Subcutaneous abdominal adipose tissue (tissue), 5 donors: ENCODE data around the gene IQGAP1.
A peak's percentile ranks its signal among the peaks of the same experiment; 100 is the strongest.

Experiments used
- H3K27ac ChIP-seq: one replicate; pipeline ENCODE4 v1.7.0; 2013; ENCODE audit warnings: low read depth, mild to moderate bottlenecking, inconsistent platforms, low read length, moderate library complexity
- H3K27me3 ChIP-seq, 5 donors: one replicate each; pipeline ENCODE4 v1.7.0; 2013; ENCODE audit warnings: low read length in 5 of 5, inconsistent platforms in 1 of 5; ENCODE audit not compliant: control insufficient read depth in 5 of 5, insufficient read depth in 4 of 5
- H3K36me3 ChIP-seq, 5 donors: one replicate each; pipeline ENCODE4 v1.7.0; 2013; ENCODE audit warnings: low read length in 5 of 5; ENCODE audit not compliant: control insufficient read depth in 5 of 5, insufficient read depth in 5 of 5
- H3K4me1 ChIP-seq, 5 donors: one replicate each; pipeline ENCODE4 v1.7.0; 2013; ENCODE audit warnings: low read length in 5 of 5, mild to moderate bottlenecking in 3 of 5, moderate library complexity in 1 of 5; ENCODE audit not compliant: control insufficient read depth in 5 of 5, insufficient read depth in 5 of 5
- H3K4me3 ChIP-seq, 5 donors: one replicate each; pipeline ENCODE4 v1.7.0; 2013; ENCODE audit warnings: low read length in 5 of 5, low read depth in 1 of 5
- H3K9ac ChIP-seq, 5 donors: one replicate each; pipeline ENCODE4 v1.7.0; 2013; ENCODE audit warnings: low read length in 5 of 5, mild to moderate bottlenecking in 4 of 5, moderate library complexity in 3 of 5
- H3K9me3 ChIP-seq, 5 donors: one replicate each; pipeline ENCODE4 v1.7.0; 2013; ENCODE audit warnings: low read length in 5 of 5; ENCODE audit not compliant: control insufficient read depth in 5 of 5
- donor health status: healthy.
- donor health status: healthy.
- donor health status: healthy.
- donor health status: healthy.
- donor health status: healthy.

The IQGAP1 gene

DNA sequence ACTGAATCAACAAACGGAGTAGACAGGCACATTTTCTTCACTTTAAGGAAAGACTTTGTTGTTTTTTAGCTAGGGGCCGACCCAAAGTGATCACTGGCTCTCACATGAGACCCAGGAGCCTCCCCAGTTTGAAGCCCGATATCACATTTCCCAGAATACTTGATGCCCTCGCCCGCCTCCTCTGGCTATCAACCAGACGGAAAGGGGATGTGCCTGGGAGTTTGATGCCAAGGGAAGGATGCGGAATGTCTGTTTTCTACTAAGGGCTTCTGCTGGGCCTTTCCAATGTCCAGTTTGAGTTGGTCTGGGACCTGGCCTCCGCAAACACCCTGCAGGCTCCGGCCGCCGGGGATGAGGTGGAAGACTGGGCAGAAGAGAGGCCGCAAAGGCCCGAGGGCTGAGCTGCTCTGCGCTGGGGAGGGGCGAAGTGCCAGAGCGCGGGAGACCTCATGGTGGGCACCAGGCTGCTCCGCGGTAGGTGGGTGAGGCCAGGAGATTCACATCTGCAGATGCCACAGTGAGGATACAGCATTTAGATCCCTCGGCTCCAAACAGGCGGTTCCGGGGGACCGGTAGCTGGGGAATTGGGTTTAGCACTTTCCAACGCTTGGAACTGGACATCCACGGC, 36.4 kb upstream of the IQGAP1 start:
- Histone ChIP-seq H3K9ac (peak overlapping the region in 3 of 5 donors; percentile 79 to 86 (median 86)), H3K4me3 (peak overlapping the region; percentile 58 to 87 (median 86)), H3K27ac (no peak overlapping the region)

GRCh38 chr15:90352107-90352893, 35.7 kb upstream of the IQGAP1 start, which contains the start of gene ZNF774:
ZNF774 (plus strand) TSS chr15:90352284; CDS start chr15:90354661, 2,377 bp downstream.
- Histone ChIP-seq H3K27me3 (no peaks in the 10 kb centered on the region), H3K9ac (peak within 1 kb of the TSS; percentile 16 to 86 (median 83)), H3K9me3 (no peaks in the 10 kb centered on the region), H3K4me1 (peaks cover 0 to 13% (median 11%) of the 10 kb centered on the region in 5 donors), H3K27ac (no peak within 1 kb of the TSS), H3K36me3 (no peaks in the 10 kb centered on the region), H3K4me3 (peak within 1 kb of the TSS; percentile 72 to 87 (median 86))

More for the DNA sequence above, 36.4 kb upstream of the IQGAP1 start:
- peaks cover 0 to 13% (median 11%) of the 10 kb centered on the region in 5 donors for H3K4me1 ChIP-seq
- no peaks in the 10 kb centered on the region for H3K9me3 ChIP-seq
- no peaks in the 10 kb centered on the region for H3K36me3 ChIP-seq
- no peaks in the 10 kb centered on the region for H3K27me3 ChIP-seq

GRCh38 chr15:90354986-90355385, 33.1 kb upstream of the IQGAP1 start:
- Histone ChIP-seq H3K9ac (no peak overlapping the region), H3K9me3 (no peaks in the 10 kb centered on the region), H3K4me3 (no peak overlapping the region), H3K27me3 (no peaks in the 10 kb centered on the region), H3K4me1 (peaks cover under 1 to 13% (median 11%) of the 10 kb centered on the region in 5 donors), H3K27ac (no peak overlapping the region), H3K36me3 (no peaks in the 10 kb centered on the region)

- no peak overlapping the region for H3K9ac ChIP-seq
- H3K9me3 ChIP-seq: no peaks in the 10 kb centered on the region
- no peak overlapping the region for H3K4me3 ChIP-seq
- H3K27ac ChIP-seq: no peak overlapping the region
- H3K27me3 ChIP-seq: no peaks in the 10 kb centered on the region
- H3K4me1 ChIP-seq: peaks cover 7 to 24% (median 15%) of the 10 kb centered on the region in 5 donors
- H3K36me3 ChIP-seq: no peaks in the 10 kb centered on the region
Observed at GRCh38 chr15:90358124-90359033, 29.7 kb upstream of the IQGAP1 start.

DNA sequence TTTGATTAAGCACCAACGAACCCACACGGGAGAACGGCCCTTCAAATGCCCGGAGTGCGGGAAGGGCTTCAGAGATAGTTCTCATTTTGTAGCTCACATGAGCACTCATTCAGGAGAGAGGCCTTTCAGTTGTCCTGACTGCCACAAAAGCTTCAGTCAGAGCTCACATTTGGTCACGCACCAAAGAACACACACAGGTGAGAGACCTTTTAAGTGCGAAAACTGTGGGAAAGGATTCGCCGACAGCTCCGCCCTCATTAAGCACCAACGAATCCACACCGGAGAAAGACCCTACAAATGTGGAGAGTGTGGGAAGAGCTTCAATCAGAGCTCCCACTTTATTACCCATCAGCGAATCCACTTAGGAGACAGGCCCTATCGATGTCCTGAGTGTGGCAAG, 27.3 kb upstream of the IQGAP1 start:
- H3K36me3 ChIP-seq: no peaks in the 10 kb centered on the region
- H3K4me3 ChIP-seq: no peak overlapping the region
- H3K27ac ChIP-seq: no peak overlapping the region
- no peaks in the 10 kb centered on the region for H3K27me3 ChIP-seq
- H3K9ac ChIP-seq: no peak overlapping the region
- peaks cover 7 to 24% (median 15%) of the 10 kb centered on the region in 5 donors for H3K4me1 ChIP-seq
- no peaks in the 10 kb centered on the region for H3K9me3 ChIP-seq

GRCh38 chr15:90362936-90363212, 25.2 kb upstream of the IQGAP1 start:
- Histone ChIP-seq H3K27ac (no peak overlapping the region), H3K36me3 (no peaks in the 10 kb centered on the region), H3K9ac (no peak overlapping the region), H3K4me1 (peaks cover 10 to 34% (median 19%) of the 10 kb centered on the region in 5 donors), H3K4me3 (no peak overlapping the region), H3K27me3 (no peaks in the 10 kb centered on the region), H3K9me3 (no peaks in the 10 kb centered on the region)

DNA sequence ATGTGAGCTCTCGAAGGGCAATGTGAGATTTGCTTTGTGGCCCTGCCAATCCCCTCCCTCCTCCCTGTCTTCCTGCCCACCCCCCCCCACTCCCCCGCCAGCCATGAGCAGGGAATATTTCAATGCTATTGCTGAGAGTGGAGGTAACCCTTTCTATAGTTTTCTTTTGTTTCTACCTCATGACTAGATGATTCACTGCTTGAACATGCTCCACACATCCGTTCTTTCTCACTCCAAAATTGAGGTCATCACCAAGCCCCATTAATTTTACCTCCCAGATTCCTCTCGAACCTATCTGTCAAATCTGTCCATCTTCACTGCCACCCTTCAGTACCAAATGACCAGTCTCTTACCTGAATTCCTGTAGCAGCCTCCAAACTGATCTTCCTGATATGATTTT, 23.8 kb upstream of the IQGAP1 start:
- Histone ChIP-seq H3K9me3 (no peaks in the 10 kb centered on the region), H3K4me1 (peaks cover 10 to 41% (median 22%) of the 10 kb centered on the region in 5 donors), H3K36me3 (no peaks in the 10 kb centered on the region), H3K27me3 (no peaks in the 10 kb centered on the region), H3K4me3 (no peak overlapping the region), H3K9ac (no peak overlapping the region), H3K27ac (no peak overlapping the region)

DNA sequence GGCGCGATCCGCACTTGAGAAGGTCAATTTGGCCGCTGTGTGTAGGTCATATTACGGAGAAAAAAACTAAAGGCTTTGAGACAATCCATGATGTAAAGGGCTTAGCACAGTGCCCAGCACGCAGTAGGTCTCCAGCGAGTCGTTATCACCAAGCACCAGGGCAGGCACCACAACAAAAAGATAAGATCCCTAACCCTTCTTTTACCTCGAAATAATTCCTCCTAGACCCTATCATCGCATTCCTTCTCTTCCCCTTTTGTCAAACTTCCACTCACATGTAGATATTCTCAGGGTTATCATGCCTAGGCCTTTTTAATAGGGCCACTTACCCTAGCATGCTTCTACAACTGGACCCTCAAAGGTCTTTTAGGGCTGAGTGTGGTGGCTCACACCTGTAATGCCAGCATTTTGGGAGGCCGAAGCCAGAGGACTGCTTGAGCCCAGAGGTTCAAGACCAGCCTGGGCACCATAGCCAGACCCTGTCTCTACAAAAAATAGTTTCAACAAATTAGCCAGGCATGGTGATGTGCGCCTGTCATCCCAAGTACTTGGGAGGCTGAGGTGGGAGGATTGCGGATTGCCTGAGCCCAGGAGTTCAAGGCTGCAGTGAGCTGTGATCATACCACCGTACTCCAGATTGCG, 22.5 kb upstream of the IQGAP1 start:
- Histone ChIP-seq H3K9me3 (no peaks in the 10 kb centered on the region), H3K9ac (no peak overlapping the region), H3K27me3 (no peaks in the 10 kb centered on the region), H3K4me3 (no peak overlapping the region), H3K27ac (no peak overlapping the region), H3K36me3 (no peaks in the 10 kb centered on the region), H3K4me1 (peaks cover 6 to 44% (median 22%) of the 10 kb centered on the region in 5 donors)

GRCh38 chr15:90367576-90367975, 20.5 kb upstream of the IQGAP1 start:
- H3K4me1 ChIP-seq: peaks cover 2 to 27% (median 16%) of the 10 kb centered on the region in 5 donors
- H3K27ac ChIP-seq: peak overlapping the region; percentile 27
- no peaks in the 10 kb centered on the region for H3K27me3 ChIP-seq
- H3K36me3 ChIP-seq: no peaks in the 10 kb centered on the region
- H3K4me3 ChIP-seq: no peak overlapping the region
- H3K9ac ChIP-seq: no peak overlapping the region
- no peaks in the 10 kb centered on the region for H3K9me3 ChIP-seq
